Central memory CD8-positive, alpha-beta T cell (primary cell): Measurements from ENCODE around the gene ZPLD1.

Experiments
- ATAC-seq: fragments of 150-1000 bp; cut with Tn5 transposase; replicated peaks from 2 replicates; pipeline ENCODE4 v1.10.0; 2022; ENCODE audit warnings: mild to moderate bottlenecking, moderate FRiP score, moderate number of reproducible peaks; ENCODE audit not compliant: poor library complexity, severe bottlenecking; ENCODE audit errors: extremely low read depth
- DNase-seq, 2 donors: peaks; one replicate each; pipeline ENCODE4 v3.0.0; 2021; ENCODE audit warnings: low spot score in 2 of 2
- H3K27ac Mint-ChIP-seq: one replicate; pipeline ENCODE4 v1.8.0; 2022; ENCODE audit warnings: low read depth, mild to moderate bottlenecking, moderate library complexity, mixed read lengths
- H3K27me3 Mint-ChIP-seq: one replicate; pipeline ENCODE4 v1.8.0; 2022; ENCODE audit warnings: mixed read lengths
- H3K36me3 Mint-ChIP-seq: one replicate; pipeline ENCODE4 v1.8.0; 2022; ENCODE audit warnings: mild to moderate bottlenecking, moderate library complexity, mixed read lengths; ENCODE audit not compliant: insufficient read depth
- H3K4me1 Mint-ChIP-seq: one replicate; pipeline ENCODE4 v1.8.0; 2022; ENCODE audit warnings: mixed read lengths
- H3K4me3 Mint-ChIP-seq: one replicate; pipeline ENCODE4 v1.8.0; 2022; ENCODE audit warnings: mild to moderate bottlenecking, moderate library complexity, mixed read lengths
- H3K9me3 Mint-ChIP-seq: one replicate; pipeline ENCODE4 v1.8.0; 2022; ENCODE audit warnings: mixed read lengths

The ZPLD1 gene

DNA sequence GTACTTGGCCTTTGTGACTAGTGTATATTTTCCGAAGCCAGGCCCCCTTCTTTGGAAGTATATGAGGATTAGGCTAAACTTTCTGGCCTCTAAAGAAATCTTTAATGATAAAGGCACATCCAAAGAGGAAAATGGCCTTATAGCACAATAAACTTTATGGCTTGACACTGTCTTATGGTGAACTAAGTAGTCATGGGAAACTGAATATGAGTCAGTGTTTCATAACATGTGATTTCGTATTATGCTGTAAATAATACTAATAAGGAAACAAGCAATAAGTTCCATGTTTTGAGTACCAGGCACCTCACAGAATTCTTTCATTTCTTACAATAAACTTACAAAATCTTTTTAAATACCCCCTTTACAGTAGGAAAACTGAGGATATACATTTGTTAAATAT is 8.2 kb downstream of the ZPLD1 start:
- Mint-ChIP-seq H3K27ac (no peak overlapping the region), H3K36me3 (no peaks in the 10 kb centered on the region), H3K4me1 (no peaks in the 10 kb centered on the region), H3K4me3 (no peak overlapping the region), H3K27me3 (peaks cover 6% of the 10 kb centered on the region), H3K9me3 (no peaks in the 10 kb centered on the region)
- no peak for ATAC-seq
- DNase-seq = no peak

GRCh38 chr3:102444101-102444500 is 9.3 kb downstream of the ZPLD1 start:
- Mint-ChIP-seq H3K4me3 (no peak overlapping the region), H3K36me3 (no peaks in the 10 kb centered on the region), H3K9me3 (no peaks in the 10 kb centered on the region), H3K27ac (no peak overlapping the region), H3K4me1 (no peaks in the 10 kb centered on the region), H3K27me3 (no peaks in the 10 kb centered on the region)
- DNase-seq (no peak), ATAC-seq (no peak)

- Mint-ChIP-seq H3K4me3 (no peak overlapping the region), H3K4me1 (no peaks in the 10 kb centered on the region), H3K27me3 (no peaks in the 10 kb centered on the region), H3K27ac (no peak overlapping the region), H3K36me3 (no peaks in the 10 kb centered on the region), H3K9me3 (no peaks in the 10 kb centered on the region)
- ATAC-seq (no peak), DNase-seq (no peak)
These were observed 12.5 kb downstream of the ZPLD1 start for GRCh38 chr3:102447272-102447671.

DNA sequence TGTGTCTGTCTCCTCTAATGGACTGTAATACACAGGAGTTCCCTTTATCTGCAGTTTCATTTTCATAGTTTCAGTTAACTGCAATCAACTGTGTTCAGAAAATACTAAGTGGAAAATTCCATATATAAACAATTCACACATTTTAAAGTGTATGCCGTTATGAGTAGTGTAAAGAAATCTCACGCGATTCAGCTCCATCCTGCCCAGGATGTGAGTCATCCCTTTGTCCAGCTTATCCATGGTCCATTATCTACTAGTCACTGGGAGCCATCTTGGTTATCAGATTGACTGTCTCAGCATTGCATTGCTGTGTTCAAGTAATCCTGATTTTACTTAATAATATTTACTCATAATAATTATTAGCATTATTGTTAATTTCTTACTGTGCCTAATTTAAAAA is 14.5 kb downstream of the ZPLD1 start:
- H3K9me3 Mint-ChIP-seq = no peaks in the 10 kb centered on the region
- no peaks in the 10 kb centered on the region for H3K27me3 Mint-ChIP-seq
- no peak for DNase-seq
- no peaks in the 10 kb centered on the region for H3K36me3 Mint-ChIP-seq
- H3K4me1 Mint-ChIP-seq = no peaks in the 10 kb centered on the region
- H3K4me3 Mint-ChIP-seq = no peak overlapping the region
- ATAC-seq = no peak
- no peak overlapping the region for H3K27ac Mint-ChIP-seq

DNA sequence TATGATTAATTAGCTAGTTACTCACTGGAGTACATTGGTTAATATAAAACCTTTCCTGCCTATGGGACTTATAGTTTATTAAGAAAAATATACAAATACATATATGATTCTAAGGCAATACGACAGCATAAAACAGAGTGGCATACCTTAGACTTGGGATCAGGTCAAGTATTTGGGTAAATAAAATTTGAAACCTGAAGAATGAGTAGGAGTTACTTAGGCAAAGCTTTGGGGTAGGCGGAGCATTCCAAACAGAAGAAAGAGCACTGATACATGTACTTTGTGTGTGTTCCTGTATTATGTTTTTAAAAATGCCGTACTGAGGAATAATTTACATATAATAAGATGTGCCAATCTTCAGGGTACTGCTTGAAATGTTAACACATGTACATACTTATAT is 15.1 kb downstream of the ZPLD1 start:
- no peaks in the 10 kb centered on the region for H3K4me1 Mint-ChIP-seq
- H3K9me3 Mint-ChIP-seq = no peaks in the 10 kb centered on the region
- ATAC-seq (no peak), DNase-seq (no peak)
- H3K27ac Mint-ChIP-seq = no peak overlapping the region
- H3K27me3 Mint-ChIP-seq = peaks cover 2% of the 10 kb centered on the region
- H3K4me3 Mint-ChIP-seq = no peak overlapping the region
- no peaks in the 10 kb centered on the region for H3K36me3 Mint-ChIP-seq

GRCh38 chr3:102450976-102451375 is 16.2 kb downstream of the ZPLD1 start:
- H3K27me3 Mint-ChIP-seq = peaks cover 11% of the 10 kb centered on the region
- no peaks in the 10 kb centered on the region for H3K36me3 Mint-ChIP-seq
- no peaks in the 10 kb centered on the region for H3K4me1 Mint-ChIP-seq
- DNase-seq (no peak), ATAC-seq (no peak)
- no peak overlapping the region for H3K4me3 Mint-ChIP-seq
- no peak overlapping the region for H3K27ac Mint-ChIP-seq
- H3K9me3 Mint-ChIP-seq = no peaks in the 10 kb centered on the region

GRCh38 chr3:102451543-102451942 is 16.7 kb downstream of the ZPLD1 start:
- H3K36me3 Mint-ChIP-seq = no peaks in the 10 kb centered on the region
- H3K4me1 Mint-ChIP-seq = no peaks in the 10 kb centered on the region
- no peaks in the 10 kb centered on the region for H3K9me3 Mint-ChIP-seq
- ATAC-seq = no peak
- H3K27me3 Mint-ChIP-seq = peaks cover 11% of the 10 kb centered on the region
- no peak for DNase-seq
- no peak overlapping the region for H3K4me3 Mint-ChIP-seq
- H3K27ac Mint-ChIP-seq = no peak overlapping the region

GRCh38 chr3:102454181-102454580 is 19.4 kb downstream of the ZPLD1 start:
- Mint-ChIP-seq H3K9me3 (no peaks in the 10 kb centered on the region), H3K27ac (no peak overlapping the region), H3K4me1 (no peaks in the 10 kb centered on the region), H3K27me3 (peaks cover 11% of the 10 kb centered on the region), H3K4me3 (no peak overlapping the region), H3K36me3 (peaks cover 2% of the 10 kb centered on the region)
- no peak for DNase-seq
- ATAC-seq = no peak

DNA sequence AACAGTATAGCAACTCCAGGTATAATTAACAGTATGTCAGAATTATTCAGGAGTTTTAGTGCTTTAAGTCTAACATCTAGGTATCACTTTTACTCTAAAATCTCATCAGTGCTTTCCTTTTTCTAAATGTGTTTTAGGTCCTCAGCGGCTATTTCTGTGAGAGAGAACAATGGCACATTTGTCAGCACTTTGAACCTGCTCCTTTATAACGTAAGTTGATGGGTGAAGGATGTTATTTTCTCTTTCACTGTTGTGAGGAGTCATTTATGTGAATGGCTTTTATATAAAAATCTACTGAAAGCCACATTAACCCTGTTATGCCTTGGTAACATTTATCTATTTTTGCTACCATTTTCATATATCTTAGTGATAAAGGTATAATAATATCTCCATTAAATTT is 22.8 kb downstream of the ZPLD1 start:
- H3K4me3 Mint-ChIP-seq = no peak overlapping the region
- no peaks in the 10 kb centered on the region for H3K9me3 Mint-ChIP-seq
- no peaks in the 10 kb centered on the region for H3K4me1 Mint-ChIP-seq
- DNase-seq = no peak
- peaks cover 2% of the 10 kb centered on the region for H3K36me3 Mint-ChIP-seq
- no peak for ATAC-seq
- no peak overlapping the region for H3K27ac Mint-ChIP-seq
- peaks cover 11% of the 10 kb centered on the region for H3K27me3 Mint-ChIP-seq

DNA sequence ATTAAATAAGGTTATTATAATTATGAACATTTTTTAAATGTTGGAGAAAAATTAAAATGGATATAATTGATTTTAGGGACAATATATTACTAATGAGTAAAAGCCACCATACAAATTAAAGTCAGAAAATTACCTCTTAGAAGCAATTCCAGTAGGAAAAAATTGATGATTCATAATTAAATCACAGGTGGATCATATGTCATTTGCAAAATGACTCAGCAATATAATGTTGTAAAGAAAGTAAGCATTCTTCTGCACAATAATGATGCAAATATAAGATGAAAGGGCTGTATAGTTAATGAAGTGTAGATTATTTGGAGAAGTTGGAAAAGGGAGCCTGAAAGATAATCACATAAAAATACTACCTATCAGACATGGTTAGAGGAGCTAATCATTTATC is 25.8 kb downstream of the ZPLD1 start:
- Mint-ChIP-seq H3K4me3 (no peak overlapping the region), H3K27me3 (peaks cover 7% of the 10 kb centered on the region), H3K27ac (no peak overlapping the region), H3K9me3 (no peaks in the 10 kb centered on the region), H3K36me3 (peaks cover 2% of the 10 kb centered on the region), H3K4me1 (no peaks in the 10 kb centered on the region)
- DNase-seq (no peak), ATAC-seq (no peak)

GRCh38 chr3:102464261-102464660 is 29.4 kb downstream of the ZPLD1 start:
- no peak overlapping the region for H3K4me3 Mint-ChIP-seq
- no peaks in the 10 kb centered on the region for H3K4me1 Mint-ChIP-seq
- H3K9me3 Mint-ChIP-seq = no peaks in the 10 kb centered on the region
- no peaks in the 10 kb centered on the region for H3K36me3 Mint-ChIP-seq
- peaks cover 20% of the 10 kb centered on the region for H3K27me3 Mint-ChIP-seq
- ATAC-seq (no peak), DNase-seq (no peak)
- no peak overlapping the region for H3K27ac Mint-ChIP-seq

- no peak for ATAC-seq
- no peaks in the 10 kb centered on the region for H3K36me3 Mint-ChIP-seq
- no peak for DNase-seq
- peaks cover 20% of the 10 kb centered on the region for H3K27me3 Mint-ChIP-seq
- peaks cover under 1% of the 10 kb centered on the region for H3K9me3 Mint-ChIP-seq
- H3K4me1 Mint-ChIP-seq = no peaks in the 10 kb centered on the region
- no peak overlapping the region for H3K27ac Mint-ChIP-seq
- H3K4me3 Mint-ChIP-seq = no peak overlapping the region
These were observed 31.2 kb downstream of the ZPLD1 start for GRCh38 chr3:102466001-102466400.

- no peaks in the 10 kb centered on the region for H3K4me1 Mint-ChIP-seq
- peaks cover 5% of the 10 kb centered on the region for H3K9me3 Mint-ChIP-seq
- DNase-seq (no peak), ATAC-seq (no peak)
- H3K27me3 Mint-ChIP-seq = peaks cover 20% of the 10 kb centered on the region
- no peak overlapping the region for H3K4me3 Mint-ChIP-seq
- H3K36me3 Mint-ChIP-seq = no peaks in the 10 kb centered on the region
- no peak overlapping the region for H3K27ac Mint-ChIP-seq
These were observed 35.3 kb downstream of the ZPLD1 start for GRCh38 chr3:102470066-102470465.

GRCh38 chr3:102471001-102471400 is 36.2 kb downstream of the ZPLD1 start:
- Mint-ChIP-seq H3K4me3 (no peak overlapping the region), H3K4me1 (no peaks in the 10 kb centered on the region), H3K9me3 (peaks cover 5% of the 10 kb centered on the region), H3K27me3 (peaks cover 12% of the 10 kb centered on the region), H3K27ac (no peak overlapping the region), H3K36me3 (no peaks in the 10 kb centered on the region)
- ATAC-seq = no peak
- no peak for DNase-seq
